Heart left ventricle (tissue), 16 donors: ENCODE data around the gene MTUS2. TPM values are rescaled to one million over a fixed set of nuclear protein-coding genes. Genes with fewer than 3 reads are reported as not detected.

Experiments used
- ATAC-seq, 4 donors: fragments of 200-7000 bp; cut with Tn5 transposase; one replicate each; pipeline ENCODE4 v1.9.1; 2020 to 2022; ENCODE audit warnings: moderate library complexity in 4 of 4, mild to moderate bottlenecking in 3 of 4, moderate number of reproducible peaks in 1 of 4
- DNase-seq, 5 donors: peaks; one replicate each; pipeline ENCODE4 v3.0.0-alpha.2; 2020
- H3K27ac ChIP-seq, 12 donors: fragments of 200-600 bp; sonication (generic) in 4 of 12; one replicate each; pipeline versions ENCODE4 v1.5.0 to v1.8.0; 2016 to 2022; ENCODE audit warnings: mild to moderate bottlenecking in 2 of 12
- H3K27me3 ChIP-seq, 9 donors: fragments of 200-600 bp; sonication (generic) in 2 of 9; one replicate each; pipeline versions ENCODE4 v1.5.1 to v1.8.0; 2016 to 2022; ENCODE audit warnings: mild to moderate bottlenecking in 3 of 9
- H3K36me3 ChIP-seq, 9 donors: fragments of 200-600 bp; sonication (generic) in 2 of 9; one replicate each; pipeline versions ENCODE4 v1.5.0 to v1.8.0; 2018 to 2022; ENCODE audit warnings: mild to moderate bottlenecking in 2 of 9
- H3K4me1 ChIP-seq, 12 donors: fragments of 200-600 bp; sonication (generic) in 4 of 12; one replicate each; pipeline versions ENCODE4 v1.5.0 to v1.8.0; 2016 to 2022; ENCODE audit warnings: mild to moderate bottlenecking in 3 of 12
- H3K4me3 ChIP-seq, 12 donors: fragments of 200-600 bp; sonication (generic) in 4 of 12; one replicate each; pipeline versions ENCODE4 v1.5.0 to v1.8.0; 2017 to 2022; ENCODE audit warnings: mild to moderate bottlenecking in 9 of 12, moderate library complexity in 4 of 12
- H3K9me3 ChIP-seq, 12 donors: fragments of 200-600 bp; sonication (generic) in 4 of 12; one replicate each; pipeline versions ENCODE4 v1.5.0 to v1.8.0; 2016 to 2022; ENCODE audit warnings: mild to moderate bottlenecking in 1 of 12
- POLR2A ChIP-seq, 2 donors: fragments of 450-650 bp; IDR thresholded peaks; one replicate each; pipeline ENCODE4 v1.6.1; 2017; ENCODE audit warnings: antibody characterized with exemption in 2 of 2, mild to moderate bottlenecking in 2 of 2, moderate library complexity in 2 of 2
- WGBS, 4 donors: extraction: QIAGEN DNeasy Blood & Tissue Kit in 2 of 4; methylation state at CpG; one replicate each; pipeline versions ENCODE4 v1.1.5 to v1.1.7; 2013 to 2018; 5-methylcytosine and 5-hydroxymethylcytosine counted together
- intact Hi-C, 10 donors: fragments of 100-400 bp; cut with DNase I; formaldehyde crosslinking; loops; one replicate each; pipeline versions ENCODE4 v1.11.1 to v1.14.2; 2022
- polyA plus RNA-seq, 2 donors: library from polyadenylated mRNA; stranded (reverse); fragments of 200-250 nt; gene quantifications; one replicate each; pipeline ENCODE4 v1.2.3, GENCODE V29; 2013
- total RNA-seq, 9 donors: library from RNA; depleted of rRNA in 2 of 9; stranded (reverse); fragments of >200 nt in 2 of 9; fragmentation: NEBNext Ultra II Directional in 3 of 9; extraction: Animal tissue kit (Norgen Biotek cat#: 25700) in 3 of 9; gene quantifications; one replicate each; pipeline versions ENCODE4 v1.1.0 to v1.2.4, GENCODE V29; 2016 to 2023
- TF ChIP-seq, protein P1 (sequence below), 12 donors: fragments of 200-600 bp; sonication (generic) in 4 of 12; IDR thresholded peaks; one replicate each; pipeline versions ENCODE4 v1.5.0 to v1.8.0; 2018 to 2022; ENCODE audit warnings: antibody characterized with exemption in 12 of 12, mild to moderate bottlenecking in 5 of 12
- donor health status: ischemic (EF 13 %, LVEDD 7.1; RV severe dilation, severe dysfunction).
- donor health status: healthy with polysubstance abuse.
- donor health status: DM: no; HTN: yes; CAD: no.
- donor health status: DM: no; HTN: no; CAD: no.
- donor health status: ischemic (EF 25% LVEDD 6.9; RV normal size, moderate dysfunction).
- donor health status: ischemic (EF 25% LVEDD 5.7; RV mildly dilated, moderate dysfunction).
- donor health status: healthy.
- donor health status: DM: yes; HTN: yes; CAD: no.
- donor health status: ischemic (EF 35%, LVEDD 5.7; RV mildly dilated, moderate dysfunction).
- donor health status: nonischemic (EF 11% LVEDD 7.7; RV severe dilation, severe dysfunction).
- donor health status: DM: yes; HTN: yes; CAD: no.
- donor health status: PGD.
- donor health status: ischemic (EF 29% LVEDD 5.4; RV normal size, mild dysfunction).
- donor health status: nonischemic (EF 23%, LVEDD 6.1; RV moderate dilation, normal function).

The MTUS2 gene
- total and polyA plus RNA-seq, 11 donors: 28.7 to 174 (median 67.9) TPM

DNA sequence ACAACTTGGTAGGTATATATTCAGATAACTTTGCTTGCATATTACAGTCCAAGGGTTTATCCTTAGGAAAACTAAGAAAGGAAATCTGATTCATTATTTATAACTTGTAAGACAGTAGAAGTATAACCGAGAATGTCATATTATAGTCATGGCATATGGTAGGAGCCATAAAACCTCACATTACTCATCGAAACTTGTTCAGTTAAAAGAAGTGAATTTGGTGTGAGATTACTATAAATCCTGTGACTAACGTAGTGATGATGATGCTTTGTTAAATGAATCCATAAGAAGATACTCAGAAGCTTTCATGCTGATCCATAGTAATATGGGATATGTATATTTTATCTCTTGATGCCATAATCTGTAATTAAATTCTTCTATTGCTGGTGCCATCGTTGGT is 57.3 kb downstream of the MTUS2 start:
- no peaks in the 10 kb centered on the region for H3K4me1 ChIP-seq
- no peak for DNase-seq
- ATAC-seq: no peak
- intact Hi-C loops: no loop called here
- no peak overlapping the region for H3K4me3 ChIP-seq
- H3K27ac ChIP-seq: no peak overlapping the region
- no peaks in the 10 kb centered on the region for H3K36me3 ChIP-seq
- H3K9me3 ChIP-seq: peaks cover 0 to 18% (median 6%) of the 10 kb centered on the region in 12 donors
- no peaks in the 10 kb centered on the region for H3K27me3 ChIP-seq
- 75 to 86% (median 82%) methylated on average over 4 of the region's 4 CpGs for WGBS, 4 donors
- no peak for TF ChIP-seq POLR2A (IDR thresholded peaks at IDR 0.05)
- TF ChIP-seq, protein P1, sequence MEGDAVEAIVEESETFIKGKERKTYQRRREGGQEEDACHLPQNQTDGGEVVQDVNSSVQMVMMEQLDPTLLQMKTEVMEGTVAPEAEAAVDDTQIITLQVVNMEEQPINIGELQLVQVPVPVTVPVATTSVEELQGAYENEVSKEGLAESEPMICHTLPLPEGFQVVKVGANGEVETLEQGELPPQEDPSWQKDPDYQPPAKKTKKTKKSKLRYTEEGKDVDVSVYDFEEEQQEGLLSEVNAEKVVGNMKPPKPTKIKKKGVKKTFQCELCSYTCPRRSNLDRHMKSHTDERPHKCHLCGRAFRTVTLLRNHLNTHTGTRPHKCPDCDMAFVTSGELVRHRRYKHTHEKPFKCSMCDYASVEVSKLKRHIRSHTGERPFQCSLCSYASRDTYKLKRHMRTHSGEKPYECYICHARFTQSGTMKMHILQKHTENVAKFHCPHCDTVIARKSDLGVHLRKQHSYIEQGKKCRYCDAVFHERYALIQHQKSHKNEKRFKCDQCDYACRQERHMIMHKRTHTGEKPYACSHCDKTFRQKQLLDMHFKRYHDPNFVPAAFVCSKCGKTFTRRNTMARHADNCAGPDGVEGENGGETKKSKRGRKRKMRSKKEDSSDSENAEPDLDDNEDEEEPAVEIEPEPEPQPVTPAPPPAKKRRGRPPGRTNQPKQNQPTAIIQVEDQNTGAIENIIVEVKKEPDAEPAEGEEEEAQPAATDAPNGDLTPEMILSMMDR (IDR thresholded peaks at IDR 0.05): no peak

DNA sequence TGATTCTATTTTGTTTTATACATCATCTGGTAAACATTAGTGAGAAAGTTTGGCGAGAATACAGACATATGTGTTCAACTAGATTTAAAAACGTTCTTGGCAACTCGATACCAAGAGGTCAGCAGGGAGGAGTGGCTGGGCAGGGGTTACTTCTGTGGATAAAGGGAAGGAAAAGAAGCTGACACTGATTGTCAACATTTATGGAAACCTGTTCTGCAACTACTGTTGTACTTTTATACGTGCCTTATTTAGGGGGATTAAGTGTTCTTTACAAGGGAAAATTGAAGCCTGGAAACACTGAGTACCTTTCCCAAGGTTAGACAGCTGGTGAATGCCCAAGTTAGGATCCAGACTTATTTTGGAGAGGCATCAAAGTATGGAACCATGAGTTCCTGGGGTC is 65.0 kb downstream of the MTUS2 start:
- DNase-seq (no peak), ATAC-seq (no peak)
- H3K27me3 ChIP-seq: no peaks in the 10 kb centered on the region
- no peak overlapping the region for H3K4me3 ChIP-seq
- TF ChIP-seq POLR2A (IDR thresholded peaks at IDR 0.05): no peak
- H3K27ac ChIP-seq: no peak overlapping the region
- H3K4me1 ChIP-seq: no peaks in the 10 kb centered on the region
- H3K36me3 ChIP-seq: no peaks in the 10 kb centered on the region
- H3K9me3 ChIP-seq: peaks cover 0 to 6% (median 0%) of the 10 kb centered on the region in 12 donors
- 35 to 59% (median 42%) methylated on average over 4 of the region's 4 CpGs for WGBS, 4 donors
- intact Hi-C loops: no loop called here

DNA sequence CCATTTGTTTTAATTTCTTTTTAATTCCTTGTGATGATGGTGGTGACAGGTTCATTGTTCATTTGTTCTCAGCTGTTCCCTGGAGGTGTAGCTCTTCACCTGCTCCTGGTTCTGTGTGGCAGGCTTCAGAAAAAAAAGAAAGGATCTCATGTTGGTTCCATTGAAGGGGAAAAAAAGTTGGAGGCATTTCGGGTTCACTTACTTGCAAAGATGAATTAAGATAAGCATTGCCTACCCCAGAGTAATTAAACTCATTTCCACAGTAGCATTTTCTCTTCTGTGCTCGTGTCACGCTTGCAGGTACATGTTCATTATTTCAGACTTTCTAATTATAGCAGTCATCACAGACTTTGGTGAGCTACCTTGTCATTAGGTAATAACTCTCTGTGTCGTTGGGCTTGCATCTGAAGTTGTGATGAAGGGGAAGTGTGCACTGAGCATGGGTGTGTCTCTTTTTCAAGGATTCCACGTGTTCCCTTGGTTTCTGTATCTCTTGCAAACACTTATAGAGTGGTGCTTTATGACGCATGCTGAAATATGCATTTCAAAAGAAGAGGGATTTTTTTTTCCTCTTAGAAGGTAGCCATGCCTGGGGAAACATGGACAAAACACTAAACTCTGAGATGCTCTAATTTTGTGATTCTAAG is 69.1 kb downstream of the MTUS2 start:
- H3K36me3 ChIP-seq: no peaks in the 10 kb centered on the region
- DNase-seq (no peak), ATAC-seq (no peak)
- H3K4me1 ChIP-seq: no peaks in the 10 kb centered on the region
- 65 to 70% (median 68%) methylated on average over 6 of the region's 6 CpGs for WGBS, 4 donors
- H3K27ac ChIP-seq: no peak overlapping the region
- no peaks in the 10 kb centered on the region for H3K9me3 ChIP-seq
- no peak overlapping the region for H3K4me3 ChIP-seq
- intact Hi-C loops: no loop called here
- TF ChIP-seq, protein P1 (IDR thresholded peaks at IDR 0.05): no peak
- no peak for TF ChIP-seq POLR2A (IDR thresholded peaks at IDR 0.05)
- H3K27me3 ChIP-seq: peaks cover 0 to 4% (median 0%) of the 10 kb centered on the region in 9 donors

DNA sequence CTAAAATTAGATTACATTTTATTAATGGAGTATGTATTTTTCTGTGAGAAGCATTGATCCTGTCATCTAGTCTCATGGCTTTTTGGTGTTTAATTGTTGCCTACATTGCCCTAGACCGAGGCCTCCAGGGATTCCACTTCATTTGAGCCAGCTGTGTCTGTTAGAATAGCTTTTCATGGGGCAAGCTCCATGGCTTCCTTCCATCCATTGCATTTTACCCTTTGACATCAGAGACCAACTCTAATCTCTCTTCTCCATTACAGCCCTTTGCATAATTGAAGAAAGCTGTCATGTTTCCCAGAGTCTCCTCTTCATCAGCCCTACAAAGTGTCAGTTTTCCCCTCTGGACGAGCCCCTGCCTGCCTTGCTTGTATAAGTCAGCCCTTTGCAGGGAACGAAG is 70.6 kb downstream of the MTUS2 start:
- 58 to 73% (median 63%) methylated on average over 3 of the region's 3 CpGs for WGBS, 4 donors
- ATAC-seq (no peak), DNase-seq (no peak)
- no peak for TF ChIP-seq POLR2A (IDR thresholded peaks at IDR 0.05)
- TF ChIP-seq, protein P1 (IDR thresholded peaks at IDR 0.05): no peak
- Histone ChIP-seq H3K36me3 (no peaks in the 10 kb centered on the region), H3K27ac (no peak overlapping the region), H3K4me1 (peaks cover 0 to 3% (median 0%) of the 10 kb centered on the region in 12 donors), H3K27me3 (peaks cover 0 to 4% (median 0%) of the 10 kb centered on the region in 9 donors), H3K9me3 (no peaks in the 10 kb centered on the region), H3K4me3 (no peak overlapping the region)
- intact Hi-C loops: no loop called here

DNA sequence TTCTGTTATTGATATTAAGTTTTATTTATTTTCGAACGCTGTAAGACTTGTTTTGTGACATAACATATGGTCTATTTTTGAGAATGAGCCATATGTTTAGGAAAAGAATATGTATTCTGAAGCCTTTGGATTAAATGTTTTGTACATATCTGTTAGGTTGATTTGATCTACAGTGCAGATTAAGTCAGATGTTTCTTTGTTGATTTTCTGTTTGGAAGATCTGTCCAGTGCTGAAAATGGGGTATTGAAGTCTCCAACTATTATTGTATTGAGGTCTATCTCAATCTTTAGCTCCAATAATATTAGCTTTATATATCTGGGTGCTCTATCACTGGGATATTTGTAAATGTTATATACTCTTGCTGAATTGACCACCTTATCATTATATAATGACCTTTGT is 97.9 kb downstream of the MTUS2 start:
- TF ChIP-seq POLR2A (IDR thresholded peaks at IDR 0.05): no peak
- H3K27ac ChIP-seq: no peak overlapping the region
- ATAC-seq (no peak), DNase-seq (no peak)
- no peaks in the 10 kb centered on the region for H3K27me3 ChIP-seq
- H3K4me1 ChIP-seq: no peaks in the 10 kb centered on the region
- H3K4me3 ChIP-seq: no peak overlapping the region
- H3K9me3 ChIP-seq: peaks cover 0 to 49% (median 13%) of the 10 kb centered on the region in 12 donors
- 89 to 97% (median 94%) methylated on average over 2 of the region's 2 CpGs for WGBS, 4 donors
- no peaks in the 10 kb centered on the region for H3K36me3 ChIP-seq
- intact Hi-C loops: no loop called here
